HL-60 (cell line): ENCODE data around the gene SEZ6.

ENCODE experiments used
- POLR2AphosphoS5 ChIP-seq: IDR thresholded peaks from 2 replicates; pipeline ENCODE4 v1.6.1; 2012; ENCODE audit warnings: low read depth
- TF ChIP-seq, protein P1 (sequence below): IDR thresholded peaks from one replicate; pipeline ENCODE4 v1.5.1; 2011; ENCODE audit warnings: low read length, control low read depth, inconsistent platforms; ENCODE audit not compliant: insufficient read depth

DNA sequence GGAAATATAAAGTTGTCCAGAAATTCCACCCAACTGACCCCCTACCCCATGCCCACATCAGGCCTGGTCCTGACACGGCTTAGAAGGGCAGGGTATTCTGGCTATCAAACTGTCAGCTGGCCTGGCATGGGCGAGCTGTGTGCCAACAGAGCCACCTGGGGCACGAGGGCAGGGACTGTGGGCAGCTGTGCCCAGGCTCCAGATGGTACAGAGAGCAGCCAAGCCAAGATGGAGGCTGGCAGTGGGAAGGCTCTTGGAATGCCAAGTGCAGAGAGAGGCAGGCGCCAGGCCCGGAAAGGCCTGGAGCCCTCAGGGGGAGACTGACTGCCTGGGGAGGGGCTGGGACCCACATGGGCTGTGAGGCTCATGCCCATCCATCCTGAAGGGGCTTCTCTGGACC, 30.2 kb downstream of the SEZ6 start:
- TF ChIP-seq, protein P1, sequence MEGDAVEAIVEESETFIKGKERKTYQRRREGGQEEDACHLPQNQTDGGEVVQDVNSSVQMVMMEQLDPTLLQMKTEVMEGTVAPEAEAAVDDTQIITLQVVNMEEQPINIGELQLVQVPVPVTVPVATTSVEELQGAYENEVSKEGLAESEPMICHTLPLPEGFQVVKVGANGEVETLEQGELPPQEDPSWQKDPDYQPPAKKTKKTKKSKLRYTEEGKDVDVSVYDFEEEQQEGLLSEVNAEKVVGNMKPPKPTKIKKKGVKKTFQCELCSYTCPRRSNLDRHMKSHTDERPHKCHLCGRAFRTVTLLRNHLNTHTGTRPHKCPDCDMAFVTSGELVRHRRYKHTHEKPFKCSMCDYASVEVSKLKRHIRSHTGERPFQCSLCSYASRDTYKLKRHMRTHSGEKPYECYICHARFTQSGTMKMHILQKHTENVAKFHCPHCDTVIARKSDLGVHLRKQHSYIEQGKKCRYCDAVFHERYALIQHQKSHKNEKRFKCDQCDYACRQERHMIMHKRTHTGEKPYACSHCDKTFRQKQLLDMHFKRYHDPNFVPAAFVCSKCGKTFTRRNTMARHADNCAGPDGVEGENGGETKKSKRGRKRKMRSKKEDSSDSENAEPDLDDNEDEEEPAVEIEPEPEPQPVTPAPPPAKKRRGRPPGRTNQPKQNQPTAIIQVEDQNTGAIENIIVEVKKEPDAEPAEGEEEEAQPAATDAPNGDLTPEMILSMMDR: no peak
- TF ChIP-seq POLR2AphosphoS5: no peak
